KBM-7 (cell line): ENCODE results near the gene CLEC11A.
"Not testable (repeated sequence)": the region's sequence is repeated elsewhere in the genome, so short reads cannot be mapped to it uniquely, and the experiment has no call there.

Experiments used
- DNase-seq: peaks from one replicate; pipeline ENCODE4 v3.0.0-alpha.2; 2015
- in situ Hi-C: fragments of 300-500 bp; cut with MboI; formaldehyde crosslinking; loops from 2 replicates; pipeline ENCODE4 v1.14.3; 2020; ENCODE audit warnings: low sequenced_read_pairs, low pct_unique_long_range_greater_than_20kb, mixed read lengths

The CLEC11A gene

DNA sequence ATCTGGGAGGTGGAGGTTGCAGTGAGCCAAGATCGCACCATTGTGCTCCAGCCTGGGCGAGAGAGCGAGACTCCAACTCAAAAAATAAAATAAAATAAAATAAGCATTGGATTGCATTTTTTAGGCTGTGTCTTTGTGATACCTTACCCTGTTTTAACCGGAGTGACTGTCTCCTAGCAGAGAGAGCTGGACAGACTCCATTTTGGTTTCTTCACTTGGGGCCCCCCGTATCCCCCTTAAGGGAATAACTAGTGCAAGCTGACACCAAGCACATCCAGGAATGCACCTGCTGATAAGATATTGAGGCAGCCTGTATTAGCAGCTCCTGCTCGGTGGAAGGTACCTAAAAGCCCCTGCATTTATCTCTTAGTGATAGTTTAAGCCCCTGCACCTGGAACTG is 26.3 kb downstream of the CLEC11A start:
- in situ Hi-C loops = no loop called here
- no peak for DNase-seq

DNA sequence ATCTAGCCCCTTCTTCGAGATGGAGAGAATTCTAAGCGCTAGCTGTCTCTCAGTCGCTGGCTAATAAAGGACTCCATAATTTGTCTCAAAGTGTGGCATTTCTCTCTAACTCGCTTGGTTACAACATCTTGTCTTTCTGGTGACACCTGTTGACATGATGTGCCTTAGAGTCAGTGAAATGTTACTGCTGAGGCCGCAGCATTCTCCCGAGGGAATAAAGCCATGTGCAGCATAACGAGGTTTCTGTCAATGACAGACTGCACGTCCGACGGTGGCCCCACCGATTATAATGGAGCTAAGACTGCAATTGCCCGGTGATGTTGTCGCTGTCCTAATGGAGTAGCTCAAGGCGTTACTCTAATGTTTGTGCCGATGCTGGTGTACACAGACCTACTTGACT is 26.8 kb downstream of the CLEC11A start:
- DNase-seq = no peak
- in situ Hi-C loops = no loop called here

DNA sequence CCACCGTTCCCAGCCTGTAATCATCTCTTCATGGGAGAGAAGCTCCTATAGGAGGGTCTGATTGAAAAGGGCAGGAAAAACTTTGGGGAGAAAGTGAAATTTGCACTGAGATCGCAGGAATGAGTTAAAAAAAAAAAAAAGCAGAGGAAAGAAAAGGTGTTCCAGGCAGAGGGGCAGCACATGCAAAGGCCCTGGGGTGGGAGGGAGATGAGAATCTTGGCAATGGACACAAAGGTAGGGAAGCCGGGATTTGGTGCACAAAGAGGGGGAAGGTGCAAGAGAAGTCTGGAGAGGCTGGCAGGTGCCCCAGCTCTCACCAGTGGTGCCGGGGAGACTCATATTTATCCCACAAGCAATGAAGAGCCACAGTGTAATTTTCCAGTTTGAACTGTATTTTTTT is 30.7 kb downstream of the CLEC11A start:
- DNase-seq = no peak
- in situ Hi-C loops = no loop called here

DNA sequence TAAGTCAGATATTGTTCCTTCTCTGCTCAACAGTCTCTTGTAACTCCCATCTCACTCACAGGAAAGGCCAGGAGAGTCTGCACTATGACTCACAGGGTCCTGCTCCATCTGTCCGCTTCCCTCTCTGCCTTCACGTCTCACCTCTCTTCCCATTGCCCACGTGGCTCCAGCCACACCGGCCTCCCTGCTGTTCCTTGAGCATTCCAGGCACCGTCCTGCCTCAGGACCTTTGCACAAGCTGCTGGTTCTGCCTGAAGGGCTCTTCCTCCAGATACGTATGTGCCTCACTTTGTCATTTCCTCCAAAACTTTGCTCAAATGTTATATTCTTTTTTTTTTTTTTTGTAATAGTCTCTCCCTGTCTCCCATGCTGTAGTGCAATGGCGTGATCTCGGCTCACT is 33.1 kb downstream of the CLEC11A start:
- in situ Hi-C loops, DNase-seq: not testable (repeated sequence)

DNA sequence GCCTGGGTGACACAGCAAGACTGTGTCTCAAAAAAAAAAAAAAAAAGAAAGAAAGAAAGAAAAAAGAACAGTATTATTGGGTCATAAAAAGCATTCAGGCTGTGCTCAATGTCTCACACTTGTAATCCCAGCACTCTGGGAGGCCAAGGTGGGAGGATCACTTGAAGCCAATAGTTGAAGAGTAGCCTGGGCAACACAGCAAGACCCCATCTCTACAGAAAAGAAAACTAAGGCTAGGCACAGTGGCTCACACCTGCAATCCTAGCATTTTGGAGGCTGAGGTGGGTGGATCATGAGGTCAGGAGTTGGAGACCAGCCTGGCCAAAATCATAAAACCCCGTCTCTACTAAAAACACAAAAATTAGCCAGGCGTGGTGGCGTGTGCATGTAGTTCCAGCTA is 34.5 kb downstream of the CLEC11A start:
- DNase-seq, in situ Hi-C loops: not testable (repeated sequence)

DNA sequence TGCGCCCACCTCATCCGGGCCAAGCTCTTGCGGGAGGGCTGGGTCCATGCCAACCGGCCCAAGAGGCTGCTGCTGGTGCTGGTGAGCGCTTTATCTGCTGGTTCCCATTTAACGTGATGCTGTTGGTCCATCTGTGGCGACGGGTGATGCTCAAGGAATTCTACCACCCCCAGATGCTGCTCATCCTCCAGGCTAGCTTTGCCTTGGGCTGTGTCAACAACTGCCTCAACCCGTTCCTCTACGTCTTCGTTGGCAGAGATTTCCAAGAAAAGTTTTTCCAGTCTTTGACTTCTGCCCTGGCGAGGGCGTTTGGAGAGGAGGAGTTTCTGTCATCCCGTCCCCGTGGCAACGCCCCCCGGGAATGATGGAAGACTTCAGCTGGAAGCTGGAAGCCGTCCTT is 35.9 kb downstream of the CLEC11A start:
- DNase-seq, in situ Hi-C loops: not testable (repeated sequence)

DNA sequence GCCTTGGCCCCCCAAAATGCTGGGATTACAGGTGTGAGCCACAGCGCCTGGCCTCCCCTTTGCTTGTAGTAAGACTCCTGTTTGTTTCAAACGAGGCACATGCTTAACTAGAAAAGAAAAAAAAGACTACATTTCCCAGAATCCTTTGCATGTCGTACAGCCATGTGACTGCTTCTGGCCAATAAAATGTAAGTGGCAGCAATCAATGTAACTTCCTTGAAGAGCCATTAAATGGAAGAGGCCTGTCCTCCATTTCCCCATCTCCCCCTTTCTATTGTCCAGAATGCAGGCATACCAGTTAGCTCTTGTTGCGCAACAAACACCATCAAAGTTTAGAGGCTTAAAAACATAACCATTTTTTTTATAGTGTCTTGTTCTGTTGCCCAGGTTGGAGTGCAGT is 36.7 kb downstream of the CLEC11A start:
- peak; percentile 29 for DNase-seq
- in situ Hi-C loops = no loop called here

DNA sequence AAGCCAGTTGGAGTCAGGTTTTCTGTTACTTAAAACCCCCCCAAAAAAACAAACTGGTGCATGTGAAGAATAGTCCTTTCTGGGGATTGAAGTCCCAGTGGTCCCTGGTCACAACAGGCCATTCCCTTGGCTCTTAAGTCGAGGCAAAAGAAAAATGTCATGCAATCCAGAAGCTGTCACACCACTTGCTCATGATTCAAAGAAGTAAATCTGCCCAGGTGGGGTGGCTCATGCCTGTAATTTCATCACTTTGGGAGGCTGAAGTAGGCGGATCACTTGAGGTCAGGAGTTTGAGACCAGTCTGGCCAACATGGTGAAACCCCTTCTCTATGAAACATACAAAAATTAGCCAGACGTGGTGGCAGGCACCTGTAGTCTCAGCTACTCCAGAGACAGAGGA is 38.3 kb downstream of the CLEC11A start:
- DNase-seq, in situ Hi-C loops: not testable (repeated sequence)

DNA sequence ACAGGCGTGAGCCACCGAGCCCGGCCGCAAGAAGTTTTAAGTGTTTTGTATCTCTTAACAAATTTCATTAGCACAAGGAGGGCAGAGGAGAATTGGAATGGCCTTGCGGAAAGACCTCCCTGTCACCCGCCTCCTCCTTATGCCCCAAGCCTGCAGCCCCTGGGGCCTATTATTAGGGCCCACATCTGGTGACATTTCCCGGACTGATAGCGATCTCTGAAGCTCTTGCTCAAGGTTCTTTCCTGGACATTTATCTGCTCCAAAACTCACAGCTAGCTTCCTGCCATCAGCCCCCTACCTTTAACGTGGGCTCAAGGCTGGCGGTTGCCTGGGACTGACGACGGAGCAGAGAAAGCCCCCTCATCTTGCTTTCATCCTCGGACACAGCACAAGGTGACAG is 40.4 kb downstream of the CLEC11A start:
- DNase-seq, in situ Hi-C loops: not testable (repeated sequence)

DNA sequence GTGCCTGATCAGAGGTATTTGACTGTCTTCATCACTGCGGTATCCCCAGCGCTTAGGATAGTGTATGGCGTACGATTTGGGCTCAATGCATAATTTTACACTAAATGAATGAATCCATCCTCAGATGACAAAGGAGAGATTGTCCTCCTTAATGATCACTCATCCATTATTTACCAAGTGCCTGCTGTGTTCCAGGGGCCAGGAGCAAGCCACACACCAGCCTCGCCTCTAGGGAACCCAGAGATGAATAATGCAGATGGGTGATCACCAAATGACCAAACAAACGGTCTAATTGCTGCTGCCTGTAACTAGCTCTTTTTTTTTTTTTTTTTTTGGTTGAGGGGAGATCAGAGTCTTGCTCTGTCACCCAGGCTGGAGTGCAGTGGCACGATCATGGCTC is 41.2 kb downstream of the CLEC11A start:
- DNase-seq = no peak
- in situ Hi-C loops = no loop called here

DNA sequence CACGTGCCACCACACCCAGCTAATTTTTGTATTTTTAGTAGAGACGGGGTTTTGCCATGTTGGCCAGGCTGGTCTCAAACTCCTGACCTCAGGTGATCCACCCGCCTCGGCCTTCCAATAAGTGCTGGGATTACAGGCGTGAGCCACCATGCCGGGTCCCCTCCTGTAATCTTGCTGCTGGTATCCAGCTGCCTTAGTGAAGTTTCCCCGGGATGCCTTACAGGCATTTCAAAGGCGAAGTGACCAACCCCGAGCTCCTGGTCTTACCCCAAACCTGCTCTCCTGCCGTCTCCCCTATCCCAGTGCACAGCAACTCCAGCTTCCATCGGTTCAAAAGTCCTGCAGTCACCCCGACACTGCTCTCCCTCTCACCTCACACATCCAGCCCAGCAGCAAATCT is 43.6 kb downstream of the CLEC11A start:
- DNase-seq, in situ Hi-C loops: not testable (repeated sequence)

DNA sequence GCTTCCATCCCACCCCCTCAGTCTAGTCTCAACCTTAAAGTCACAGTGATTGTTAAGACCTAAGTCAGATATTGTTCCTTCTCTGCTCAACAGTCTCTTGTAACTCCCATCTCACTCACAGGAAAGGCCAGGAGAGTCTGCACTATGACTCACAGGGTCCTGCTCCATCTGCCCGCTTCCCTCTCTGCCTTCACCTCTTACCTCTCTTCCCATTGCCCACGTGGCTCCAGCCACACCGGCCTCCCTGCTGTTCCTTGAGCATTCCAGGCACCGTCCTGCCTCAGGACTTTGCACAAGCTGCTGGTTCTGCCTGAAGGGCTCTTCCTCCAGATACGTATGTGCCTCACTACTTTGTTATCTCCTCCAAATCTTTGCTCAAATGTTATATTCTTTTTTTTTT is 44.1 kb downstream of the CLEC11A start:
- DNase-seq, in situ Hi-C loops: not testable (repeated sequence)

DNA sequence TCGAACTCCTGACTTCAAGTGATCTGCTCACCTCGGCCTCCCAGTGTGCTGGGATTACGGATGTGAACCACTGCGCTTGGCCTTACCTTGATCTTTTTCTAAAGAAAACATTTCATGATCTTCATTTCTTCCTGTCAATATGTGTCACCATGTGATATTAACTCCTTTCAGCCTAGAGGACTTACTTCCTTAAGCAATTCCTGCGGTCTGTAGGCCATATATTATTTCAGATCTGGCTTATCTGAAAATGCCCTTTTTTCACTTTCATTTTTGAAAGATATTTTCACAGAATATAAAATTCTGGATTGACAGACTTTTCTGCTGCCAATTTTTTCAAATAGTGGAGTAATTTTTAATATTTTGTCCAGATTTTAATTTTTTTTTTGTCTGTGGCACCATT is 45.1 kb downstream of the CLEC11A start:
- in situ Hi-C loops = no loop called here
- DNase-seq = no peak

DNA sequence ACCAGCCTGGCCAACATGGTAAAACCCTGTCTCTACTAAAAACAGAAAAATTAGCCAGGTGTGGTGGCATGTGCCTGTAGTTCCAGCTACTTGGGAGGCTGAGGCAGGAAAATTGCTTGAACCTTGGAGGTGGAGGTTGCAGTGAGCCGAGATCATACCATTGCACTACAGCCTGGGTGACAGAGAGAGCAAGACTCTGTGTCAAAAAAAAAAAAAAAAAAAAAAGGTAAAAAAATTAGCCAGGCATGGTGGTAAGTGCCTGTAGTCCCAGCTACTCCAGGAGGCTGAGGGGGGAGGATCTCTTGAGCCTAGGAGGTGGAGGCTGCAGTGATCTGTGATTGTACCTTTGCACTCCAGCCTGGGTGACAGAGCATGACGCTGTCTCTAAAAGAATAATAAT is 47.0 kb downstream of the CLEC11A start, which contains the start of gene GPR32:
Gene GPR32 (plus strand): TSS at position 301 of the 400 bp plus-strand sequence. CDS start 137 bp downstream, outside the sequence.
- in situ Hi-C loops, DNase-seq: not testable (repeated sequence)

DNA sequence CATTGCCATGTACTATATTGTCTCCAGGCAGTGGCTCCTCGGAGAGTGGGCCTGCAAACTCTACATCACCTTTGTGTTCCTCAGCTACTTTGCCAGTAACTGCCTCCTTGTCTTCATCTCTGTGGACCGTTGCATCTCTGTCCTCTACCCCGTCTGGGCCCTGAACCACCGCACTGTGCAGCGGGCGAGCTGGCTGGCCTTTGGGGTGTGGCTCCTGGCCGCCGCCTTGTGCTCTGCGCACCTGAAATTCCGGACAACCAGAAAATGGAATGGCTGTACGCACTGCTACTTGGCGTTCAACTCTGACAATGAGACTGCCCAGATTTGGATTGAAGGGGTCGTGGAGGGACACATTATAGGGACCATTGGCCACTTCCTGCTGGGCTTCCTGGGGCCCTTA is 47.7 kb downstream of the CLEC11A start:
- in situ Hi-C loops = no loop called here
- DNase-seq = no peak

DNA sequence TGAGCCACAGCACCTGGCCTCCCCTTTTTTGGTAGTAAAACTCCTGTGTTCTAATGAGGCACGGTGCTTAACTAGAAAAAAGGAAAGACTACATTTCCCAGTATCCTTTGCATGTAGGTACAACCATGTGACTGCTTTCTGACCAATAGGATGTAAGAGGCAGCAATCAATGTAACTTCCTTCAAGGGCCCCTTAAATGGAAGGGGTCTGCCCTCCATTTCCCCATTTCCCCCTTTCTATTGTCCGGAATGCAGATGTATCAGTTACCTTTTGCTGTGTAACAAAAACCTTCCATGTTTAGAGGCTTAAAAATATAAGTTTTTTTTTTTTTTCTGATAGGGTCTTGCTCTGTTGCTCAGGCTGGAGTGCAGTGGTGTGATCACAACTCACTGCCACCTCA is 49.3 kb downstream of the CLEC11A start:
- in situ Hi-C loops = no loop called here
- no peak for DNase-seq

DNA sequence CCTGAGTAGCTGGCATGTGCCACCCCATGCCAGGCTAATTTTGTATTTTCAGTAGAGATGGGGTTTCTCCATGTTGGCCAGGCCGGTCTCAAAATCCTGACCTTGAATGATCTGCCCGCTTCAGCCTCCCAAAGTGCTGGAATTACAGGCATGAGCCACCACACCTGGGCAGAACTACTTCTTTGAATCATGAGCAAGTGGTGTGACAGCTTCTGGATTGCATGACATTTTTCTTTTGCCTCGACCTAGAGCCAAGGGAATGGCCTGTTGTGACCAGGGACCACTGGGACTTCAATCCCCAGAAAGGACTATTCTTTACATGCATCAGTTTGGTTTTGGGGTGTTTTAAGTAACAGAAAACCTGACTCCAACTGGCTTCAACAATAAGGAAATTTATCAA is 49.7 kb downstream of the CLEC11A start:
- DNase-seq, in situ Hi-C loops: not testable (repeated sequence)

DNA sequence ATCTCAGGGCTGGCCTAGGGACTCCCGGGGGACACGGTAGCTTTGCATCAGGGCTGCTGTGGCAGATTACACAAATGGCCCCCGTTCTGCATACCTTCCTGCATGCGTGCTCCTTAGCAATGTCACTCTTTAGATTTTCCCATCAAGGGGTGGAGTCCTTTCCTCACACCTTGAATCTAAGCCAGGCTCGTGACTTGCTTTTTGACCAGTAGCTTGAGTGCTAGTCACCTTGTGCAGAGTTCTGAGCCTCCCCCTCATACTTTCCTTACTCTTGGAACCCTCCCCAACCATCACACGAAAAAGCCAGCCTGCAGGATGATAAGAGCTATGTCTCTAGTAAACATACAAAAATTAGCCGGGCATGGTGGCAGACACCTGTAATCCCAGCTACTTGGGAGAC is 50.3 kb downstream of the CLEC11A start:
- in situ Hi-C loops, DNase-seq: not testable (repeated sequence)
